ENCODE results near the gene ROBO1. TPM values are rescaled to one million over a fixed set of nuclear protein-coding genes. Genes with fewer than 3 reads are reported as not detected.

The ROBO1 gene
- total and polyA plus RNA-seq, 2 donors (not counting 3 experiments of a cell fraction or from before 2014, with no cell fraction given): 5.9 to 14.2 TPM

DNA sequence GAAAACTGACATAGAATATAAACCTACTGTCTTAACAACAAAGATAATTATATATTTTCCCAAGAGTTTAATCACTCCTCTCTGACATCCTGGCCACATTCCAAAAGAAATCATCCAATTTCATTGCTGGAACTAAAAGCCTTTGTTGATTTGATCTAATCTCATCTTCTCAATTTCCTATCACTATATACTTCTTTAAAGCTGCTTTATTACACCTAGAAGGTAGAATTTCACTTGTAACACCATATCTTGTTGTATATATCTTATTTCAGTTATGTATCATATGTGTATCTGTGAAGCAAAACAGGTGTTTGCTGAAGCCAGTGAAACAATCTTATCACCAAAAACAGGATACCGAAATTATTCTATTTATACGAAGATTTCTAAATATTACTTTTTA lies 740.2 kb downstream of the ROBO1 start:
- no peaks in the 10 kb centered on the region for H3K27me3 ChIP-seq (ENCODE audit: control insufficient read depth in 2 of 2, insufficient read depth in 2 of 2, low read length in 2 of 2)
- H3K27ac ChIP-seq (ENCODE audit: insufficient read depth, low read depth, low read length): no peak overlapping the region
- H3K9me3 ChIP-seq (replicated peaks; ENCODE audit: control insufficient read depth, insufficient read depth, low read length): no peaks in the 10 kb centered on the region
- no peak overlapping the region for H3K4me3 ChIP-seq (replicated peaks in 1 of 3; ENCODE audit: insufficient read depth in 1 of 3, low read depth in 1 of 3, low read length in 3 of 3)
- no TSS peak for BruUV-seq (replicated peaks)
- H2AFZ ChIP-seq (ENCODE audit: low read depth, low read length): no peak overlapping the region
- no peaks in the 10 kb centered on the region for H3K9me1 ChIP-seq (replicated peaks; ENCODE audit: control insufficient read depth, extremely low read depth, insufficient read depth, low read length)
- no peaks in the 10 kb centered on the region for H4K20me1 ChIP-seq (replicated peaks; ENCODE audit: control insufficient read depth, extremely low read depth, insufficient read depth, low read length)
- dilution Hi-C loops (cut with MboI; ENCODE audit: extremely low pct_ligation_motif_present, low sequenced_read_pairs) (no loop called here), intact Hi-C loops (cut with micrococcal nuclease) (no loop called here)
- H3K9ac ChIP-seq (replicated peaks; ENCODE audit: extremely low read depth, insufficient read depth, low read length): no peak overlapping the region
- no peaks in the 10 kb centered on the region for H3K79me2 ChIP-seq (ENCODE audit: control insufficient read depth, insufficient read depth, low read length)
- DNase-seq (ENCODE audit: low read depth, low spot score) (no peak), FAIRE-seq (no peak)
- H3K4me2 ChIP-seq (ENCODE audit: insufficient read depth, low read length): no peak overlapping the region
- H3K4me1 ChIP-seq (ENCODE audit: control insufficient read depth, extremely low read depth, insufficient read depth, low read length): no peaks in the 10 kb centered on the region
- ChIA-PET POLR2A (no interaction called here), CTCF (interaction anchor here (0.9 kb wide), 1 partner anchor 8 kb away, joined by 4 read pairs; no protein-coding TSS in a partner anchor)
- TF ChIP-seq, protein P1, sequence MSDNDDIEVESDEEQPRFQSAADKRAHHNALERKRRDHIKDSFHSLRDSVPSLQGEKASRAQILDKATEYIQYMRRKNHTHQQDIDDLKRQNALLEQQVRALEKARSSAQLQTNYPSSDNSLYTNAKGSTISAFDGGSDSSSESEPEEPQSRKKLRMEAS (IDR thresholded peaks at IDR 0.05; ENCODE audit: insufficient read depth, insufficient read length): no peak
- TF ChIP-seq MYC (IDR thresholded peaks at IDR 0.05; ENCODE audit: low read depth, low read length) (no peak), POLR2A (IDR thresholded peaks at IDR 0.05; ENCODE audit: low read depth, low read length) (no peak), JUN (IDR thresholded peaks at IDR 0.05; ENCODE audit: borderline replicate concordance, insufficient read depth, insufficient read length, low read depth) (no peak), GATA2 (IDR thresholded peaks at IDR 0.05; ENCODE audit: insufficient read depth, insufficient read length, low read depth, low read length) (no peak), POLR2AphosphoS5 (IDR thresholded peaks at IDR 0.05; ENCODE audit: insufficient read depth, low read depth, low read length) (no peak), FOS (IDR thresholded peaks at IDR 0.05; ENCODE audit: borderline replicate concordance, insufficient read depth, low read length) (no peak), EZH2 (IDR thresholded peaks at IDR 0.05; ENCODE audit: borderline replicate concordance, low read depth, low read length, severe bottlenecking) (no peak)
- TF ChIP-seq, protein P2, sequence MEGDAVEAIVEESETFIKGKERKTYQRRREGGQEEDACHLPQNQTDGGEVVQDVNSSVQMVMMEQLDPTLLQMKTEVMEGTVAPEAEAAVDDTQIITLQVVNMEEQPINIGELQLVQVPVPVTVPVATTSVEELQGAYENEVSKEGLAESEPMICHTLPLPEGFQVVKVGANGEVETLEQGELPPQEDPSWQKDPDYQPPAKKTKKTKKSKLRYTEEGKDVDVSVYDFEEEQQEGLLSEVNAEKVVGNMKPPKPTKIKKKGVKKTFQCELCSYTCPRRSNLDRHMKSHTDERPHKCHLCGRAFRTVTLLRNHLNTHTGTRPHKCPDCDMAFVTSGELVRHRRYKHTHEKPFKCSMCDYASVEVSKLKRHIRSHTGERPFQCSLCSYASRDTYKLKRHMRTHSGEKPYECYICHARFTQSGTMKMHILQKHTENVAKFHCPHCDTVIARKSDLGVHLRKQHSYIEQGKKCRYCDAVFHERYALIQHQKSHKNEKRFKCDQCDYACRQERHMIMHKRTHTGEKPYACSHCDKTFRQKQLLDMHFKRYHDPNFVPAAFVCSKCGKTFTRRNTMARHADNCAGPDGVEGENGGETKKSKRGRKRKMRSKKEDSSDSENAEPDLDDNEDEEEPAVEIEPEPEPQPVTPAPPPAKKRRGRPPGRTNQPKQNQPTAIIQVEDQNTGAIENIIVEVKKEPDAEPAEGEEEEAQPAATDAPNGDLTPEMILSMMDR (IDR thresholded peaks at IDR 0.05; ENCODE audit: extremely low read depth in 1 of 2, insufficient read depth in 1 of 2, low read depth in 1 of 2, low read length in 2 of 2): no peak
- no peaks in the 10 kb centered on the region for H3K36me3 ChIP-seq (ENCODE audit: control insufficient read depth in 2 of 2, extremely low read depth in 1 of 2, insufficient read depth in 2 of 2, low read length in 2 of 2)

Data from endothelial cell of umbilical vein (primary cell).